DMS153 treated with DMSO at 0.1 percent for 48 hours (cell line): Measurements from ENCODE around the gene SMOC1.

Experiments
- DNase-seq: peaks from one replicate; lab custom pipeline; 2025; ENCODE audit not compliant: unreplicated experiment; lab: John Stamatoyannopoulos, UW

Gene SMOC1

DNA sequence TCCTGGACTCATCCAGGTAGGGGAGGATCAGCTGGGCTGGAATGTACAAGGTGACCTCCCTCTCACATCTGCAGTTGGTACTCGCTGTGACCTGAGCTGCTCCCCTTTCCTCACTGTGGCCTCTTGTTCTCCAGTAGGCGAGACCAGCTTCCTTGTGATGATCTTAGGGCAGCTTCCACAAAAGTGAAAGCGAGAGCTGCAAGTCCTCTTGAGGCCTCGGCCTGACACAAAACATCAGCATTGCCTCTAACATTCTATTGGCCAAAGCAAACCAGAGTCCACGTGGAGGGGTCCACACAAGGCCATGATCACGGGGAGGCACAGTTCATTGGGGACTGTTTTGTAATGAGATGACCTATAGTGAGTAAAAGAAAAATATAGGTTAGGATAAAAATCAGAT, 127.5 kb downstream of the SMOC1 start:
- DNase-seq: no peak

DNA sequence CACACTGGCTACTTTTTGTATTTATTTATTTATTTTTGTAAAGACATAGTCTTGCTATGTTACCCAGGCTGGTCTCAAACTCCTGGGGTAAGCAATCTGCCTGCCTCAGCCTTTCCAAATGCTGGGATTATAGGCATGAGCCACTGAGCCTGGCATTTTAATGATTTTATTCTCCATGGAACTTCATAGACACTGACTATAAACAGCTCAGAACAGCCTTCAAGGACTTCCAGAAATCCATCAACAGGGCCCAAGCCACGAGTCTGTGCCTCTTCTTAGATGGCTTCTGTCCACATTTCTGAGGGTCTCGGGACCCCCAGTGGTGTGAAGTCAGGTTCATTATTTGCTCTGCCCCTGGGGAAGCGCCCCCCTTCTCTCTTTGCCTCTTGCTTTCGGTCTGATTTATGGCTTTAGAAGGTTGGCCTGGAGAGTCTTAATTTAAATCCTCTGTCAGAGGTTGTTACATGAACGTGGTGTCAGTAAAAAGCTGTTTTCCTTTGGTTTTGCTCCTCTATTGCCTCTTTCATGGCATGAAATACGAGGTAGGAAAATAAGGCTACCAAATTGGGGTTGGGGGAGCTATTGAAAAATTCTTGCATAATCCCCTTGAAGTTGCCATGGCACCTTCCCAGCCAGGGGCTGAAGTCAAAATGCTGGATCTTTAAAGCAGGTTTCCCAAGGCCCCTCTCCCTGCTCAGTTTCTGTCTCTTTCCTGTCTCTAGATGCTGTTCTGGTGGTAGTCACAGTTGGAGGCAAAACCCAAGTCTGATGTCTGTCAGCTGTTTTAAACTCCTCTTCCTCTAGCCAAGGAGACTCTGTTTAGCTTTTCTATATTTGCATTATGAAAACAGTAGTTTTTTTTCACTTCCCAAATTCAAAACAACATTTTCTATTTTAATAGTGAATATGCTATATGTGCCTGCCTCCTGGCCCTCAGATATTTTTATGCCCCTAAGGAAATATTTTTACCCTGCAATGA, 129.4 kb downstream of the SMOC1 start:
- no peak for DNase-seq

DNA sequence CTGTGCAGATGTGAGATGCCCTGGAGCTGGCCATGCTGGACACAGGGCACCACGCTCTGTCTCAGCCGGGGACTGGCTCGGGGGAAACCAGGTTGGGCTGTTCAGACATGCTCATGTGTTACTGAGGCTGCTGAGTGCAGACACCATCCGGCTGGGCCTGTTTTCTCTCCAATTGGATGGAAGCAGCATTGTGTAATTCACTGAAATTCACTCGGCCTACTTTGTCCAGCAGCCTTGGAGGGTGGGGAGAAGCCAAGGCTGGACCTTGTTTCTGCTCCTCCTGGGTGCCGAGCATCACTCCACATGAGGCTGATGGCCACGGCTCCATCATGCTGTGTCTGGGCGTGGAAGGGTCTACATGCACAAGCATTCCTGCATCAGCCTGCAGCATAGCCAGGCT, 130.7 kb downstream of the SMOC1 start:
- no peak for DNase-seq

DNA sequence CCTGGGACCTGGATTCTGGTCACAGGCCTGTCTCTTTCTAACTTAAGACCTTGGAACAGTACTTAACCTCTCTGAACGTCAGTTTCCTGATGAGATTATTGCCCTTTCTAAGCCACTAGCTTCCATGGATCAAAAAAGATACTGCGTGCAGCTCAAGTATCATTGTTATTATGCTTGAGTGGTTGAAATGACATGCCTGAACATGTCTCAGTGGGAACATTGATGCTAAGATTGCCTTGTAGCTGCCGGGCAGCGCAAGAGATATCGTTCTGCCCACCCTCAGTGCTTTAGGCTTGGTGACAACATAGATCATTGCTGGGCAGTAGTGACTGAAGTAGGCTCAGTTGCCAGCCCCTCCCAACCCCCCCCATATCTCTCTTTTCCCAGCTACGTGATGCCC, 131.9 kb downstream of the SMOC1 start:
- peak; percentile 28 for DNase-seq

DNA sequence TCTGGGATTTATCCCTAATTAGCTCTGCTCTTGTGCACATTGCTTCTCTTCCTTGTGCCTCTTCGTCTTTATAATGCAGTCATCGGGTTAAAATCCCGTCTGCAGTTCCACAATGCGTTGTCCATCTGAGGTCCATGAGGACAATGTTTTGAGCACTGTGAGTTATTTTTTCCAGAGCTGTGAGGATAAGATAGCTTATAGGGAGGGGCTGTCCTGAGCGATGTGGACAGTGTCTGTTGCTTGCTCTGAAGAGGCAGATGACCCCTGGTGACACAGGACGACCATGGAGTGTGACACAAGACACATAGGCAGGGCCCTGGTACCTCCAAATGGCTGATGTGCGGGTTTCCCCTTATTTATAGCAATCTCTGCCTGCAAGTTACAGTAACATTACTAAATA, 132.5 kb downstream of the SMOC1 start:
- no peak for DNase-seq

DNA sequence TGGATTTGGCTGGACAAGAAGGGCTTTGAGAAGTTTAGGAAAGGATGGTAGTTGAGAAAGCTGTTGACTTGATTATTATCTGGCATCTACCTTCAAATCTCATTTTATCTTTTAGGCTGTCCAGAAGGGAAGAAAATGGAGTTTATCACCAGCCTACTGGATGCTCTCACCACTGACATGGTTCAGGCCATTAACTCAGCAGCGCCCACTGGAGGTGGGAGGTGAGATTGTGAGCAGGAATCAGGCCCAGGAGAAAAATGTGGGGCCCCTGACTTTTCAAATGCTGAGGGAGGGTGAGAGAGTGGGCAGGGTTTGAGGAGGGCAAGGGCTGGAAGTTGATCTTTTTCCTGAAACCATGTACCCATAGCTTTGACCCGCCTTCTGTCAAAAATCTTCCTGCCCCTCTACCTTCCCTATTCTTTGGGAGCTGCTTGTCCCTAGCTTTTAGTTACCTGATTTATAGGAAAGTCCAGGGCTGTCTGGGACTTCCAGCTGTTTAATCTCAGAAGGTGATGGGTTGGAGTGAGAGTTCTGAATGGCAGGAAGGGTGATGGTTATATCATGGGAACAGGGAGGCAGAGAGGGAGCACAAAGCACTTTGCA, 134.2 kb downstream of the SMOC1 start:
- no peak for DNase-seq

DNA sequence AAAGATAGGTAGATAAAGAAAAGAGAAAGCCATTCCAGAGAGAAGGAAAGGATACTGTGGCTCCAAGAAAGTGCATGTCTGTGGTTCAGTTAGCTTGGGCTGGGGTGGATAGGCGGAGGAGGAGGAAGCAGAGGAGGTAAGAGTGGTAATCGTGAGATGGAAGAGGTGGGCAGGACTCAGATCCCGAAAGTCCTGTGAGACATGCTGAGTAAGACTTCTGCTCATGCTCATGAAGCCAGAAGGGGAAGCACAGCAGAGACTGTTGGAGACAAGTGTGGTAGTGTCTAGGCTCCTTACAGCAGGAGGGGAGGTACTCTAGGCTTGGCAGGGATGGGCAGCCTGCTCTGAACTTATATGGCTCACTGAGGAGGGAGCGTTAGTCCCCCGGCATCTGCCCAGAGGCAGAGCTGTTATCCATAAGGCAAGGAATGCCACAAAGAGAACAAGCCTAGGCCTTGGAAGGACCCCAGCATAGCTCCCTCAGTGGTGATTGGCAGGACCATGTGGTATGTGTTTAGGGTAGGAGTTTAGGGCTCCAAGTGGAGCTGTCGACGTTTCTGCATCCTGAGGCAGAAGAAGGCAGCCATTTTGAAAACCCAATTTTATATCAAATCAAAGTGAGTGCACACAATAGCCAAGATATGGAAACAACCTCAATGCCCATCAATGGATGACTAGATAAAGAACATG, 135.3 kb downstream of the SMOC1 start:
- no peak for DNase-seq

DNA sequence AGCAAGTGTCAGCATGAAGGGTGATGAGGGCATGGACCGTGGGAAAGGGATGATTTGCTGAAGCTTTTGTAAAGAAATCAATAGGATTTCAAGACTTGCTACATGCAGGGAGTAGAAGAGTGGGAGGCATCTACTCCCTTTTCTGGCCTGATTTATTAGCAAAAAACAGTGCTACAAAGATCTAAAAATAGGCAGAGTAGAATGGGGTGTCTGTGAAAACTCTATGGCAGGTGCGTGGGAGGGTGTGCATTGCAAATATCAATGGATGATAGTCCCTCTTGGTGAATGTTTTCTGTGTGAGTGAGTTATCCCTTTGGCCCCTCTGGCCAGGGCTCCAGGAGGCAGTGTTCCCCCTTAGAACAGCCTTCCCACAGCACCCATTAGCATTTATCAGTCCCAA, 139.0 kb downstream of the SMOC1 start:
- DNase-seq: no peak

DNA sequence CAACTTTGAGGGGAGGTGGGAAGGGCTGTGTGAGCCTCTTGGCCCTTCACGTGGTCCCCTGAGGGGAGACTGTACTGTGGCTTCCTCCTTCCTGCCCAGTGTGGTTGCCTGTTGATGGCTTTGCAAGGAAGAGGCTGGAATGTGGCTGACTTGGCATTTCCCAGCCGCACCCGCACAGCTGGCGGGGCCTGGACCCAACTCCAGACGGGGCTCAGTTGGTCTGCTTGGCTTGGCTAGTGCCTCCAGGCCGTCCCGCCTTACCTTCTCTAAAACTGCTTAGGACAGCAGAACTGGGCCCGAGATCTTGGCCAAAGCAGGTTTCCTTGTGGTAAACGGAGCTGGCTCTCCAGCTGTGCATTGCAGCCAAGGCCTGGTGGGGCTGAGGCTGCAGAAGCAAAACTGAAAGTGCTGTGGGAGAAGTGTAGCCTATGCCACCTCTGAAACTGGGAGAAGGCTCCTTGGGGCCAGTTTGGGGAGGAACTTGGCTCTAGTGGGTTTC, 139.5 kb downstream of the SMOC1 start:
- DNase-seq: no peak

DNA sequence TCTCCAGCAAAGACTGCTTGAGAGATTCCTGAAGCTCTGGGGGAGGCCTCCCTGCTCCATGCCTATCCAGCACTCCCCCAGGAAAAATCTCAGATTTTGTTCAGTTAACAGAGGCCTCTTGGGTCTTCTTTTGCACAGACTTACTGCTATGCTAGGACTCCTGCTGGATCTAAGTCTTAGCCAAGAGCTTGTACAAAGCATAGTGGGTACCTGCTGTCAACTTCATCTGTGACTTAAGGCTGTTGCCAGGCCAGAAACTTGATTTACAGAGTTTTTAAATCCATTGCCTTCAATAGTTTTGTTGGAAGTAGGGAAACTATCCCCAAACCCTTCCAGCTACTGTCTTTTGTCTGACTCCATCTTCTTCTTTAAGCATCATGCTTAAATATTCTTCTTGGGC, 140.5 kb downstream of the SMOC1 start:
- no peak for DNase-seq

DNA sequence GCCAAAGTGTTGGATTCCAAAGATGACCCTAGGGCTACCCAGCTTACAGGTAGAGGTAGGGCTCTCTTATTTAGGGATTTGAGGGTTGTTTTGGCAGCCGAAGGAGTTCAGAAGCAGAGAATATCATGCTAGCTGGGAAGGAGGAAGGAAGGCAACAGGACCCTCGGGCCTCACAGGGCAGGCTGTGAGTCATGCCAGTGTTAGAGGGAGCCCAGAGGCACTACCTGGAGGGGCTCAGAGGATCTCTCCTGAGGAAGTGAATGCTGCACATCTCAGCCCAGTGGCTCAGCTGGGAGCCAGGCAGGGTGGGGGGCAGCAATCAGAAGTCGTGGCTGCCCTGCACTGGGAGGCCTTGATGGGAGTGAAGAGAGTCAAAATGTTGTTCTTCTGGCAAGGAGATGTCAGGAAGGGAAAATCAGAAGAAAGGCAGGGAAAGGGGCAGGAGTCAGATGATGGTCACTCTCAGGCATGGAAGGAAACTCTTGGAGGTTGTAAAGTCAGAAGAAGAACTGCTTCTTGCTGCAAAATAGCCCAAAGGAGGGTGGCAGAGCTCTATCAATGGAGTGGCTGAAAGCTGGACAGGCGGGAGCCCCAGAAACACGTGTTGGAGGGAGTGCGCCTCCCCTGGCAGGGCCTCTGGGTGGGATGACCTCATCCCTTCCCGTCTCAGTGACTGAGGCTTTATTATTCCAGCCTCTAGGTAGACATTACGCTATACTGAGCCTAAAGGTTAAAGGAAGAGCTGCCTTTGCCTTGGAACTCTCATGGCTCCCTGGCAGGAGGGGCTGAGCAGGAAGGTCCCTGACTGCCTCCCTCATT, 141.3 kb downstream of the SMOC1 start:
- DNase-seq: no peak

DNA sequence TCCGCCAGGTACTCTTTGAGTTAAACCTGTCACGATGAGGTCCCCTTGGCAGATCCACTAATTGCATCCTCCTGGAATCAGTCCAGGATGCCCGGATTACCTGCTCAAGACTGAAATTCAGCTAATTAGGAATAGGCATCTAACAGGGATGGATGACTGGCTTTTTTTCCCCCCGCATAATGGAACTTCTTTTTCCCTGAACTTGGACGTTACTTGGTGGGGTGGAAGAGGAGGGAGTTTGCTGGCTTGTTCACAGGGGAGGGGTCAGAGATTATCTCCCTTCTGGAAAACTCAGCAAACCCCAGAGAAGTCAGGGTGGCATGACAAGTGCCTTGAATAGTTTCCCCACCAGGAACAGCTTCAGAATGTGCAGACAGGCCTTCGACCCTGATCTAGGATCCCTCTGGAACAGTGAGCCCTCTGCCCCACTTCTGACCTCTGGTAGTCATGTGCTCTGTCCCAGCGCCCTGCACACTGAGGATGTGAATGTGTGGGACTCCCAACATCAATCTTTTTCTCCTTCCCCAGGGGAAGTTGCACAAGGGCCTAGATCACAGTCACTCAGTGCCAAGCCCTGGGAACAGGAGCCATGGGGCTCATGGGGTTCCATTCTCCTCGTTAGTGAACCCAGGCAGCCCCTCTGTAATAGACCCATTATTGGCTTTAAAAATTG, 142.5 kb downstream of the SMOC1 start:
- DNase-seq: no peak

DNA sequence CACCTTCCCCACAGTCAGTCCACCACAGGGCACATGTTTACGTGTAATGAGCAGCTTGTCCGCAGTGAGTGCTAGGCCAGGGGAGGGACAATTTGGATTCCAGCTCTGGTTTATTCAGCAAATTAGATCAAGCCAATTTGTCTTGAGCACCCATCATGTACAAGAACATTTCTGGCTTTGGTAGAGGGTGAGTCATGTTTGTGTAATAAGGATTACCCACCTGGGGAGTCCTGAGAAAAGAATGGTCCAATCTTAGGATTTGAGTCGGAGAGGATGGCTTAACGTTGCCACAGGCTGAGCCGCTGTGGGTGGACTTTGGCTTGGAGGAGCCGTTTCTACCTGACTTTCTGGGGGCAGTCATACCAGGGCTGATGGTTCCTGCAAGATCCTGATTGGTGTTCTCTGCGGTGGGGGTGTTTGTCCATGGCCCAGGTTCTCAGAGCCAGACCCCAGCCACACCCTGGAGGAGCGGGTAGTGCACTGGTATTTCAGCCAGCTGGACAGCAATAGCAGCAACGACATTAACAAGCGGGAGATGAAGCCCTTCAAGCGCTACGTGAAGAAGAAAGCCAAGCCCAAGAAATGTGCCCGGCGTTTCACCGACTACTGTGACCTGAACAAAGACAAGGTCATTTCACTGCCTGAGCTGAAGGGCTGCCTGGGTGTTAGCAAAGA, 143.7 kb downstream of the SMOC1 start:
- DNase-seq: no peak

DNA sequence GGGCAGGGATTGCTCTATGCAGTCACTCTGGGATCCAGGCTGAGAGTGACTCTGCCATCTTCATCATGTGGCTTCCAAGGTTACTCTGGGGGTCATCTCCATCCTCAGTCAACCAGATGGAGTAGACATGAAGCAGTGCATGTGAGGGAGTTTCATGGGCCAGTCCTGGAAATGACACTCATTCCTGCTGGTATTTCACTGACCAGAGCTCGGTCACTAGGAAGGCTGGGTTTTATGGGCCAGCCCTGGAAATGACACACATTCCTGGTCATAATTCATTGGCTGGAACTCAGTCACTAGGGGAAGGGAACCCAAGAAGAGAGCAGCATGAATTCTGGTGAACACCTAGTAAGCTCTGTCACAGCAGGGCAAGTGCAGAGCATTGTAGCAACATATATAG, 144.7 kb downstream of the SMOC1 start:
- DNase-seq: no peak

DNA sequence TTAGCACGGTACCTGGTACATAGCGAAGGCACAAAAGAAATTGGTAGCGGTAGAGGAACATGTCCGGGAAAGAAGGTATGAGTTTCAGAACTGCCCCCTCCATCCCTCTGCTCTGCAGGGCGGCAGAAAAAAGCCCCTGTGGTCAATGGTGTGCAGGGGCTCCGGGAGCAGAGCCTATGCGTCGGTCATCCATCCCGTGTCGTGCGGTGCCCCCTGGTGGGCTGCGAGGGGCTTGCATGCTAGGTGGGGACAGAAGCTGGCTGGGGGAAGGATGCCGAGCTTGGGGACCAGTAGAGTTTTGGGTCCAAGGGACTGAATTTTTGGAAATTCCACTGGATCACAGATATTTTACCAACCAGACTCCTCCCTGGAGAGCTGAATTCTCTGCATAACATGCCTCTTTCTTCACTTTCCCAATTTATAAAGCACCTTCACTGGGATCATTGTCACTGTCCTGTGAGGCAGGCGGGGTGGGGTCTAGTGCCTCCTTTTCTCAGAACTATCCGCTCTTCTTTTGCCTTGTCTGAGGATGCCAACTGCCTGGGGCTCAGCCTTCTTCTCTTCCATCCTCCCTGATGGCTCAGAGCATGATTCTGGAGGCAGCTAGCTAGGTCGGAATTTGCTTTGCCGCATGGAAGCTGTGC, 148.7 kb downstream of the SMOC1 start:
- no peak for DNase-seq

DNA sequence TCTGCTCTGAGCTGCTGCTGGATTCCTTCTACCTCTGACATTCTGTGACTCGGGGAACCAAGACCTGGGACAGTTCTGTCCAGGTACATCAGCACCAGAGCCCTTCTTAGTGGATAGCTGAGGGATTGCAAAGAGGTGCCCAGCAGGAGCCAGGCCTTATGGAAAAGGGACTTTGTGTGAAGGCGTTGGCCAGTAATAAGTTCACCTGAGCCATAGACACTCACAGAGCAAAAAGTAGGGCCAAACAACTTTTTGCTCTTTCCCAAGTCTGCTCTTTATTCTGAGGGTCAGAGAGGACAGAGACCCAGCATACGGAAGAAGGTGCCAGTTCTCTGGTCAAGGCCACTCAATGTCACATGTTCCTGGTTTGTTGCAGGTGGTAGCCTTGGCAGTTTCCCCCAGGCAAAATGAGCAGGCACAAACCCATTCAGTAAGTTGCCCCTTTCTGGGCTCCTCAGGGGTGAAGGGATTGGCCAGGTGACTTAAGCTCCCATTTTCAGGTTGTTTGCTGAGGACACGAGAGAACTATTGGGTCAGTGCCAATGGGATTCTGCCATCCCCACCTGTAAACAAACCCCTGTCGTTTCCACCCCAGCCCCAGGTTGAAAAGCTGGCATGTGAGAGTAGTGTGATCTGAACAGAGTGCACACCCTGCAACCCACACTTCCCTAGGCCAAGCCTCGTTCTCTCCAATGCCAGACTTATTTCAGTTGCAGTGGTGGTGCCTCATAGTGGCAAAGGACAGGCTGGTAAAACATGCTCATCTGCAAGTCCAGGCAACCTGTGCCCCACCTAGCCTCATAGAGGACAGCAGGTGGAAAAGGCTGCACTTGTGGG, 150.3 kb downstream of the SMOC1 start:
- DNase-seq: no peak

DNA sequence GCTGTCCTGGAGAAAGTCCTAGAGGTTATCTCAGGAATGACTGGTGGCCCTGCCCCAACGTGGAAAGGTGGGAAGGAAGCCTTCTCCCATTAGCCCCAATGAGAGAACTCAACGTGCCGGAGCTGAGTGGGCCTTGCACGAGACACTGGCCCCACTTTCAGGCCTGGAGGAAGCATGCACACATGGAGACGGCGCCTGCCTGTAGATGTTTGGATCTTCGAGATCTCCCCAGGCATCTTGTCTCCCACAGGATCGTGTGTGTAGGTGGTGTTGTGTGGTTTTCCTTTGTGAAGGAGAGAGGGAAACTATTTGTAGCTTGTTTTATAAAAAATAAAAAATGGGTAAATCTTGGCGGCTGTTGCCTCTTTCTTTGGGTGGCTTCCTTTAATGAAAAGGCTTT, 152.8 kb downstream of the SMOC1 start:
- DNase-seq: no peak

DNA sequence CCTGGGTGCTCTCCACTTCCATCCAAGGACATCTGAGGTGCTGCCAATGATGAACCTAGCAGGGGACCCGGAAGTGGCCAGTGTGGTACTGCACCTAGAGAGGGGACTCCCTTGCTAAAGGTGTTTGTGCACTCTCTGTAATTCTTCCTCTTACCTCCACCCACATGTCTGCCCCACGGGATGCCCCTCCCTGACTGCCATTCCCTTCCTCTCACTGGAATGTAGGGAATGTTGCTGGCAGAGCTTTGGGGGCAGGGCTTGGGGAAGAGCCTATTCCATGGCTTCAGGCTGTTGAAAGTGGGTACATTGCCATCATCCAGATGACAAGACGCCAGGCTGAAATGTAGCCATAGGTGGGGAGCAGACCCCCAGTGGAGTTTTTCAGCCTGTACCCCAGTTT, 153.2 kb downstream of the SMOC1 start:
- DNase-seq: no peak
